ENCODE data around the gene DNAJC3.
A peak's percentile ranks its signal among the peaks of the same experiment; 100 is the strongest.
"Not testable (repeated sequence)": the region's sequence is repeated elsewhere in the genome, so short reads cannot be mapped to it uniquely, and the experiment has no call there.

Gene DNAJC3

GRCh38 chr13:95716231-95716630 lies 39.3 kb downstream of the DNAJC3 start:
- FAIRE-seq = no peak

GRCh38 chr13:95722241-95722640 lies 45.3 kb downstream of the DNAJC3 start:
- FAIRE-seq = no peak

- FAIRE-seq = no peak
Measured at GRCh38 chr13:95723438-95723837, 46.5 kb downstream of the DNAJC3 start.

- FAIRE-seq = peak; percentile 65
Measured at GRCh38 chr13:95724252-95724651, 47.3 kb downstream of the DNAJC3 start.

GRCh38 chr13:95726876-95727275 lies 49.9 kb downstream of the DNAJC3 start:
- no peak for FAIRE-seq

- no peak for FAIRE-seq
Measured at GRCh38 chr13:95728957-95729356, 52.0 kb downstream of the DNAJC3 start.

GRCh38 chr13:95734124-95734523 lies 57.2 kb downstream of the DNAJC3 start:
- FAIRE-seq = no peak

- FAIRE-seq = not testable (repeated sequence)
Measured at GRCh38 chr13:95740071-95740978, 63.4 kb downstream of the DNAJC3 start.

- no peak for FAIRE-seq
Measured at GRCh38 chr13:95740979-95741320, 64.0 kb downstream of the DNAJC3 start.

- no peak for FAIRE-seq
Measured at GRCh38 chr13:95741584-95742563, 64.9 kb downstream of the DNAJC3 start.

- no peak for FAIRE-seq
Measured at GRCh38 chr13:95743192-95743591, 66.3 kb downstream of the DNAJC3 start.

GRCh38 chr13:95745289-95745688 lies 68.3 kb downstream of the DNAJC3 start:
- no peak for FAIRE-seq

GRCh38 chr13:95745752-95746151 lies 68.8 kb downstream of the DNAJC3 start:
- FAIRE-seq = no peak

GRCh38 chr13:95749545-95749944 lies 72.6 kb downstream of the DNAJC3 start:
- FAIRE-seq = no peak

- no peak for FAIRE-seq
Measured at GRCh38 chr13:95752677-95753076, 75.7 kb downstream of the DNAJC3 start.

GRCh38 chr13:95754069-95754468 lies 77.1 kb downstream of the DNAJC3 start:
- FAIRE-seq = no peak

GRCh38 chr13:95756072-95756471 lies 79.1 kb downstream of the DNAJC3 start:
- FAIRE-seq = no peak

- FAIRE-seq = not testable (repeated sequence)
Measured at GRCh38 chr13:95762626-95763025, 85.7 kb downstream of the DNAJC3 start.

GRCh38 chr13:95763601-95764000 lies 86.7 kb downstream of the DNAJC3 start:
- no peak for FAIRE-seq

- FAIRE-seq = no peak
Measured at GRCh38 chr13:95771905-95772304, 95.0 kb downstream of the DNAJC3 start.

- no peak for FAIRE-seq
Measured at GRCh38 chr13:95779522-95779921, 102.6 kb downstream of the DNAJC3 start.

- no peak for FAIRE-seq
Measured at GRCh38 chr13:95781016-95781415, 104.1 kb downstream of the DNAJC3 start.

- not testable (repeated sequence) for FAIRE-seq
Measured at GRCh38 chr13:95781940-95782339, 105.0 kb downstream of the DNAJC3 start.

GRCh38 chr13:95783747-95784146 lies 106.8 kb downstream of the DNAJC3 start:
- FAIRE-seq = no peak
